Measurements from ENCODE around the gene HDAC4. TPM values are rescaled to one million over a fixed set of nuclear protein-coding genes. Genes with fewer than 3 reads are reported as not detected.

Gene HDAC4
- total and polyA plus RNA-seq, 9 of the 15 experiments (the other 6 are each of a cell fraction or from before 2014, with no cell fraction given): 0.11 to 20.2 (median 4.0) TPM

GRCh38 chr2:239113615-239114014 lies 287.2 kb downstream of the HDAC4 start:
- WGBS (ENCODE audit: insufficient coverage, low coverage, missing lambda C conversion rate): 84% methylated on average over 7 of the region's 8 CpGs
- Histone ChIP-seq H2AFZ (ENCODE audit: low read depth, low read length) (no peak overlapping the region), H3K79me2 (ENCODE audit: control insufficient read depth, insufficient read depth, low read length) (no peaks in the 10 kb centered on the region), H3K36me3 (ENCODE audit: control insufficient read depth, insufficient read depth, low read length) (0 out of 3 replicates have a peak, but pooled peaks cover 3% of the 10 kb centered on the region), H3K4me3 (no peak overlapping the region), H3K27me3 (ENCODE audit: control insufficient read depth in 2 of 2, insufficient read depth in 2 of 2, low read length in 2 of 2) (no peaks in the 10 kb centered on the region), H3K9ac (ENCODE audit: insufficient read depth in 1 of 2, low read depth in 2 of 2, low read length in 2 of 2) (no peak overlapping the region), H3K4me1 (replicated peaks in 1 of 2; ENCODE audit: control insufficient read depth in 2 of 2, insufficient read depth in 2 of 2, low read length in 2 of 2) (peaks cover 0 to 3% of the 10 kb centered on the region in 2 experiments; a peak in 2 of 5 replicates), H3K4me2 (ENCODE audit: insufficient read depth, low read length) (no peak overlapping the region), H3K27ac (ENCODE audit: extremely low read depth, low read depth, low read length) (no peak overlapping the region), H3K9me3 (replicated peaks; ENCODE audit: control insufficient read depth, insufficient read depth, low read depth, low read length) (no peaks in the 10 kb centered on the region), H3K9me1 (ENCODE audit: control insufficient read depth, insufficient read depth, low read length) (no peaks in the 10 kb centered on the region), H4K20me1 (replicated peaks; ENCODE audit: control insufficient read depth, insufficient read depth, low read length) (no peaks in the 10 kb centered on the region)
- ATAC-seq: no peak
- BruUV-seq (replicated peaks): no TSS peak
- FAIRE-seq: no peak
- ChIA-PET CTCF (ENCODE audit: low intra/inter-chr PET ratio) (no interaction called here), POLR2A (interaction anchor here (1.5 kb wide), 1 partner anchor 14 kb away, joined by 4 read pairs; no protein-coding TSS in a partner anchor)
- TF ChIP-seq SAFB (IDR thresholded peaks at IDR 0.05; ENCODE audit: borderline replicate concordance, low read depth, low read length) (no peak), CGGBP1 (CRISPR knock-in tag; IDR thresholded peaks at IDR 0.05) (no peak), FOXJ2 (tag; IDR thresholded peaks at IDR 0.05) (no peak), FOXK2 (conservative IDR thresholded peaks at IDR 0.05 in 1 of 2, IDR thresholded peaks at IDR 0.05 in 1 of 2; ENCODE audit: low read depth in 2 of 2) (no peak), ZKSCAN1 (IDR thresholded peaks at IDR 0.05; ENCODE audit: low read depth, low read length) (no peak), DIDO1 (tag; IDR thresholded peaks at IDR 0.05; ENCODE audit: low read depth) (no peak), CBFA2T2 (conservative IDR thresholded peaks at IDR 0.05) (no peak), PRMT5 (CRISPR knock-in tag; IDR thresholded peaks at IDR 0.05) (no peak), ZNF140 (CRISPR knock-in tag; IDR thresholded peaks at IDR 0.05) (no peak), ZC3H11A (IDR thresholded peaks at IDR 0.05; ENCODE audit: low read depth, low read length) (no peak), SRF (CRISPR knock-in tag; IDR thresholded peaks at IDR 0.05) (no peak), ELF1 (tag; IDR thresholded peaks at IDR 0.05) (no peak), RREB1 (CRISPR knock-in tag; IDR thresholded peaks at IDR 0.05) (no peak), GABPB1 (CRISPR knock-in tag; IDR thresholded peaks at IDR 0.05) (no peak), ZNF431 (CRISPR knock-in tag; IDR thresholded peaks at IDR 0.05) (no peak), NFYB (IDR thresholded peaks at IDR 0.05; ENCODE audit: extremely low read depth, insufficient read length) (no peak)
- DNase-seq (ENCODE audit: extremely low read depth in 1 of 4, low spot score in 3 of 4): no peak
- intact Hi-C loops (cut with micrococcal nuclease) (no loop called here), in situ Hi-C loops (cut with MboI) (no loop called here)
